ENCODE measurements around the gene TRAPPC14.

GRCh38 chr7:100166317-100166940 lies 7.9 kb upstream of the TRAPPC14 start:
- TF ChIP-seq CTCF (IDR thresholded peaks at IDR 0.05), result no peak
- TF ChIP-seq POLR2A (IDR thresholded peaks at IDR 0.05), result no peak
